Transverse colon (tissue), 4 donors: ENCODE results near the gene SLC12A2.

Experiments
- EP300 ChIP-seq: sonication (generic); formaldehyde crosslinking; IDR thresholded peaks from one replicate; pipeline ENCODE4 v1.6.1; 2017; ENCODE audit warnings: antibody characterized with exemption, low read depth
- POLR2A ChIP-seq: fragments of 450-650 bp; IDR thresholded peaks from one replicate; pipeline ENCODE4 v1.6.1; 2016; ENCODE audit warnings: antibody characterized with exemption, mild to moderate bottlenecking, moderate library complexity
- POLR2AphosphoS5 ChIP-seq, 3 donors: sonication (generic); formaldehyde crosslinking; IDR thresholded peaks; one replicate each; pipeline ENCODE4 v1.6.1; 2016; ENCODE audit warnings: antibody characterized with exemption in 3 of 3
- TF ChIP-seq, protein P1 (sequence below), 5 experiments: fragments of 200-600 bp in 3 of 5; fragments of 450-650 bp in 2 of 5; sonication (generic) in 3 of 5; IDR thresholded peaks; 1 replicate in 2 of 5; 2 replicates in 3 of 5; pipeline ENCODE4 v1.5.1; 2016 to 2017; ENCODE audit warnings: antibody characterized with exemption in 5 of 5, inconsistent platforms in 3 of 5, mild to moderate bottlenecking in 2 of 5, moderate library complexity in 1 of 5

DNA sequence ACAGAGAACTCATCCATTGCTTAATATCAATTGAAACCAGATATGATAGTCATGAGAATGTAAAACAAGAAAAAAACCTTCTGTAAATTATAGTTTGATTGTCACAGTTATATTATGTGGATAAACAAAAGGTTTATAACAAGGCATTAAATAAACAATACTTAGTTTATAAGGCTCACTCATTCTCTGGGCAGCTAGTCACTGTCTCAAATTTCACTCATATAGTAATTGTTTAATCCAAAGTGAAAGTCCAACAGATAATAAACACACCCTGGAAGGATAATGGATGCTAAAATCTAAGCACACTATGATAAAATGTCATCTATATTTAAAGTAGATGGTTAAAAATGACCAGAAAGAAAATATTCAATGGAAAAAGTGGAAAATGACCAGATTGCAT, 30.8 kb upstream of the SLC12A2 start:
- TF ChIP-seq, protein P1, sequence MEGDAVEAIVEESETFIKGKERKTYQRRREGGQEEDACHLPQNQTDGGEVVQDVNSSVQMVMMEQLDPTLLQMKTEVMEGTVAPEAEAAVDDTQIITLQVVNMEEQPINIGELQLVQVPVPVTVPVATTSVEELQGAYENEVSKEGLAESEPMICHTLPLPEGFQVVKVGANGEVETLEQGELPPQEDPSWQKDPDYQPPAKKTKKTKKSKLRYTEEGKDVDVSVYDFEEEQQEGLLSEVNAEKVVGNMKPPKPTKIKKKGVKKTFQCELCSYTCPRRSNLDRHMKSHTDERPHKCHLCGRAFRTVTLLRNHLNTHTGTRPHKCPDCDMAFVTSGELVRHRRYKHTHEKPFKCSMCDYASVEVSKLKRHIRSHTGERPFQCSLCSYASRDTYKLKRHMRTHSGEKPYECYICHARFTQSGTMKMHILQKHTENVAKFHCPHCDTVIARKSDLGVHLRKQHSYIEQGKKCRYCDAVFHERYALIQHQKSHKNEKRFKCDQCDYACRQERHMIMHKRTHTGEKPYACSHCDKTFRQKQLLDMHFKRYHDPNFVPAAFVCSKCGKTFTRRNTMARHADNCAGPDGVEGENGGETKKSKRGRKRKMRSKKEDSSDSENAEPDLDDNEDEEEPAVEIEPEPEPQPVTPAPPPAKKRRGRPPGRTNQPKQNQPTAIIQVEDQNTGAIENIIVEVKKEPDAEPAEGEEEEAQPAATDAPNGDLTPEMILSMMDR (IDR thresholded peaks at IDR 0.05) = no peak
- TF ChIP-seq POLR2A (no peak), EP300 (no peak), POLR2AphosphoS5 (IDR thresholded peaks at IDR 0.05) (no peak)
